ENCODE results near the gene TIMP2. TPM values are rescaled to one million over a fixed set of nuclear protein-coding genes. Genes with fewer than 3 reads are reported as not detected.

TIMP2 gene
- total and polyA plus RNA-seq, 2 experiments from 2014 or later, result 10.6 to 22.5 TPM

GRCh38 chr17:78853926-78854394 is 71.2 kb downstream of the TIMP2 start:
- ATAC-seq (no peak), DNase-seq (ENCODE audit: low spot score) (no peak)
- H3K4me2 ChIP-seq, result no peak overlapping the region
- H3K4me3 Mint-ChIP-seq, result no peak overlapping the region
- H3K27me3 Mint-ChIP-seq (ENCODE audit: insufficient read depth, low read depth, poor library complexity), result peaks cover 2% of the 10 kb centered on the region
- H2AFZ ChIP-seq, result no peak overlapping the region
- no peaks in the 10 kb centered on the region for H3K9me2 ChIP-seq (ENCODE audit: insufficient read depth)
- H3K9me3 Mint-ChIP-seq, result no peaks in the 10 kb centered on the region
- no peaks in the 10 kb centered on the region for H3K27me3 ChIP-seq (ENCODE audit: insufficient read depth)
- TF ChIP-seq EZH2phosphoT487 (IDR thresholded peaks at IDR 0.05; ENCODE audit: unreplicated experiment) (no peak), ZNF462 (CRISPR knock-in tag; IDR thresholded peaks at IDR 0.05) (no peak), EZH2 (IDR thresholded peaks at IDR 0.05; ENCODE audit: low read depth, unreplicated experiment) (no peak), CTCF (conservative IDR thresholded peaks at IDR 0.05; ENCODE audit: low read depth in 2 of 2) (no peak), POLR2AphosphoS5 (IDR thresholded peaks at IDR 0.05; ENCODE audit: low read depth) (no peak), STAT1 (IDR thresholded peaks at IDR 0.05; ENCODE audit: unreplicated experiment) (no peak), JUNB (IDR thresholded peaks at IDR 0.05; ENCODE audit: unreplicated experiment) (no peak), ZNF114 (CRISPR knock-in tag; IDR thresholded peaks at IDR 0.05) (no peak), REST (IDR thresholded peaks at IDR 0.05; ENCODE audit: unreplicated experiment) (no peak), CREB1 (CRISPR knock-in tag; IDR thresholded peaks at IDR 0.05; ENCODE audit: low read depth) (no peak), ZNF331 (CRISPR knock-in tag; IDR thresholded peaks at IDR 0.05; ENCODE audit: low read depth) (no peak), ETS1 (IDR thresholded peaks at IDR 0.05) (no peak), NANOG (IDR thresholded peaks at IDR 0.05; ENCODE audit: borderline replicate concordance) (no peak)
- no peaks in the 10 kb centered on the region for H3K36me3 Mint-ChIP-seq (ENCODE audit: low read depth)
- no peaks in the 10 kb centered on the region for H3F3A ChIP-seq (replicated peaks; ENCODE audit: low read depth)
- H4K20me1 ChIP-seq (replicated peaks; ENCODE audit: insufficient read depth), result no peaks in the 10 kb centered on the region
- no peaks in the 10 kb centered on the region for H3K36me3 ChIP-seq (ENCODE audit: insufficient read depth)
- no peak overlapping the region for H3K27ac ChIP-seq (ENCODE audit: low read depth)
- H3K79me2 ChIP-seq (replicated peaks; ENCODE audit: insufficient read depth), result no peaks in the 10 kb centered on the region
- H3K4me1 ChIP-seq (ENCODE audit: insufficient read depth), result no peaks in the 10 kb centered on the region
- H3K4me1 Mint-ChIP-seq, result no peaks in the 10 kb centered on the region
- H3K4me3 ChIP-seq, result no peak overlapping the region
- H3K27ac Mint-ChIP-seq, result no peak overlapping the region

All from GM23338 (cell line).